Coronary artery (tissue), 2 donors: ENCODE data around the gene ZER1.

Experiments used
- DNase-seq: peaks from one replicate; pipeline ENCODE4 v3.0.0-alpha.2; 2017; ENCODE audit warnings: low spot score
- H3K27ac ChIP-seq, 2 donors: fragments of 200-600 bp; sonication (generic); one replicate each; pipeline ENCODE4 v1.5.1; 2016 to 2019
- H3K4me3 ChIP-seq: fragments of 200-600 bp; sonication (generic); 2 replicates; pipeline ENCODE4 v1.5.1; 2016; ENCODE audit warnings: mild to moderate bottlenecking, moderate library complexity
- CTCF ChIP-seq: fragments of 200-600 bp; sonication (generic); IDR thresholded peaks from one replicate; pipeline ENCODE4 v1.5.1; 2019; ENCODE audit warnings: antibody characterized with exemption

Gene ZER1

GRCh38 chr9:128735373-128735772 lies 36.4 kb downstream of the ZER1 start:
- H3K4me3 ChIP-seq = no peak overlapping the region
- H3K27ac ChIP-seq = no peak overlapping the region
- DNase-seq = no peak

DNA sequence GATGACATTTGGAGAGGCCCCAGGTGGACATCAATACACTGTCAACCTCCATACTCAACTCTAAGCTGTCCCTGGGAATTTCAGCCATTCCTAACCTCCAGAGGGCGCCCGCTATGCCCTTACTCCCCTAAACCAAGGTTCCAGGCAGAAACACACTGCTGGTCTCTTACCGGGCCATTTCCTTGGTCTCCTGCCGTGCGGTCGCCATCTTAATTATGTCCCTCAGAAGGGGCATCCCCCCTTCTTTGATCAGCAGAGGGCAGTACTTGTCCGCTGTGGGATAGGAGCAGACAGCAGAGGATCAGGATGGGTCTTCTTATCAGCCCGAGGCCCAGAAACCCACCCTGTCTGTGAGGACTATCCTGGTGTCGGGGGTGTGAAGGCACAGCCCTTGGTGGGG lies 38.5 kb downstream of the ZER1 start:
- DNase-seq = no peak

More at GRCh38 chr9:128735373-128735772, 36.4 kb downstream of the ZER1 start:
- TF ChIP-seq CTCF = no peak

GRCh38 chr9:128732576-128732975 lies 39.2 kb downstream of the ZER1 start:
- Histone ChIP-seq H3K27ac (no peak overlapping the region), H3K4me3 (no peak overlapping the region)
- no peak for TF ChIP-seq CTCF
- DNase-seq = no peak

More for the DNA sequence above, 38.5 kb downstream of the ZER1 start:
- no peak overlapping the region for H3K27ac ChIP-seq
- H3K4me3 ChIP-seq = no peak overlapping the region
- TF ChIP-seq CTCF = peak; percentile 16

- no peak for TF ChIP-seq CTCF
- H3K27ac ChIP-seq = no peak overlapping the region
- no peak for DNase-seq
Observed at GRCh38 chr9:128731691-128732090, 40.0 kb downstream of the ZER1 start.

DNA sequence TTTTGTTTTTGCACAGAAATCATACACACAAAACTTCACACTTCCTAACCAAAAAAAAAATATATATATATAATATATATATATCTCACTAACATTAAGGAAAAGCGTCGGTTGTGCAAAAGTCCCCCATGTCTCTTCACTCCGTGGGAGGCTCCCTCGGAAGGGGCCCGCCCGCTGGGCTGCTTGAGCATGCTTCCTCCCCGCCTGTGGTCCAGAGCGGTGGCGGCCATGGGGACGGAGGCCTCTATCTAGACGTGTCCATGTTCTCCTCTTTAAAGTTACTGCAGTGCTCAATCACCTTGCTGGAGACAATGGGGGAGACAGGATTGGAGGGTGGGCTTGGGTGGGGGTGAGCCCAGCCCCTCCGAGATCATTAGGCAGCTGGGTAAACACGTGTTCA lies 40.6 kb downstream of the ZER1 start:
- no peak for TF ChIP-seq CTCF
- DNase-seq = no peak
- Histone ChIP-seq H3K27ac (no peak overlapping the region), H3K4me3 (no peak overlapping the region)

More at GRCh38 chr9:128731691-128732090, 40.0 kb downstream of the ZER1 start:
- H3K4me3 ChIP-seq = no peak overlapping the region

DNA sequence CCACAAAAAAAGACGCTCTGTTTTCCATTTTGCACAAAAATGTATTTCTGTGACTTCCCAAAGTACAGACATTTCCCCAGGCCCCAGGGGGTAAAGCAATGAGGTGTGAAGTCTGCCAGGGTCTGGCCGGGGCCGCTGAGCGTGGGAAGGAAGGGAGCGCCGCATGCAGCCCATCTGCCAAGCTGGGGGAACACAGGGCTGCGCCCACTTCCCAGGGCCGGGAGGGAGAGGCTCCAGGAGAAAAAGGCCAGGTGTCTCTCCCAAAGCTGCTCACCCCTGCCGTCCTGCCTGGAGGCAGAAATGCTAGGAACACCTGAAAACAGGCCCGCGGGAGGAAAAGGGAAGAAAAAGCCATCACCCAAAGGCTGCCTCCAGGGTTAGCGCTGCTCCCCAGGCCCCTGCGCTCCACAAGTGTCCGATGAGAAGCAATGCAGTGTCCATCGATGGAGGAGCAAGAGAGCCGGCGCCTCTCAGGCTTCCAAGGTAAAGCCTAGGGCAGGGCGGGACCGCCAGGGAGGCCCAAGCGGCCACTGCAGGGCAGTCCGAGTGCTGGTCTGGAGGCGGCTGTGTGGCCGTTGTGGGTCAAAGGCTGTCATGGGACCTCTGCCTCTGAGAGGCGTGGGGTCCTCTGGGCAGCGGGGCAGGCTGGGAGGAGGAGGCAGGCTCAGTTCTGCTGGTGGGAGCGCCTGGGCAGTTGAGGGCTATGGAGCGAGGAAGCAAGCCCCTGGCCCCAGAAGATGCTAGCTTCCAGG lies 41.8 kb downstream of the ZER1 start:
- DNase-seq = no peak
- no peak overlapping the region for H3K4me3 ChIP-seq
- TF ChIP-seq CTCF = no peak
- H3K27ac ChIP-seq = no peak overlapping the region

- no peak for DNase-seq
- H3K27ac ChIP-seq = no peak overlapping the region
- no peak overlapping the region for H3K4me3 ChIP-seq
- no peak for TF ChIP-seq CTCF
Observed at GRCh38 chr9:128729302-128729701, 42.4 kb downstream of the ZER1 start.
